GM19463 (cell line): ENCODE results near the gene SORBS1.

Experiments
- ATAC-seq: cut with Tn5 transposase; IDR thresholded peaks from one replicate; pipeline ENCODE4 v1.9.1; 2021; ENCODE audit warnings: mild to moderate bottlenecking, moderate library complexity; ENCODE audit not compliant: unreplicated experiment

SORBS1 gene

DNA sequence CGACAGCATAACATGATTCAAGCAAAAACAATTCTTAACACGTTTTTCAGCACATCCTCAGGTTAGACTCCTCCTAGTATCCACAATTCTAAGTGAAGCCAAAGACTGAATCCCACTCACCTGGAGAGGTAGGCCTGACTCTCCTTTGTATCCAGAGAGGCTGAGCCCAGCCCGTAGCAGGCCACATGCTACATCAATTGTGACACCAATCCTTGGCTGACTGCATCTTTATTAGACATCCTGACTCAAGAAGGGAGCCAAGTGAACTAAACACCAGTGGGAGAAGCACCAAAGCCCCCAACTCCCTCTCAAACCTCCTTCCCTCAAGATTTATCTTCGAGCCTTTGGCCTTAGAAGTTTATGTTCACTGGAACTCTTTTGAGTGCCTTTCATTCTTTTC is 144.9 kb downstream of the SORBS1 start:
- ATAC-seq = no peak

DNA sequence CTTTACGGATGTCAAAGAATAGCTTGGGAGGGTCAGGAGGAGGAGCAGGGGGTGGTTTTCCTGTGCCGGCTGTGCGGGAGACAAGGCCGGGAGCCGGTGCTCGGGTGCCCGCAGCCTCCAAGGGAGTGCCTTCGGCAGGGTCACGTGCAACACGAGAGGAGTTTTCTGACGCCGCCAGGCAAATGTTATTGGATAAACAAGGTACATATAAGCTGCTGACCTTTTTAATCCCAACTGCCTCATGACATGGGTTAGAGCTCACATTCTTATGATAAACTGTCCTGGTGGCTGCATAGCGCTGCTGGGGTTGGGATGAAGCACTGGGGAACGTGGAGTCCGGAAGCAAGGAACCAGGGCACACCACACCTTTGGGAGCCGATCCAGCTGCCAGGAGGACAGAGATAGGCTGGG is 145.5 kb downstream of the SORBS1 start:
- no peak for ATAC-seq

DNA sequence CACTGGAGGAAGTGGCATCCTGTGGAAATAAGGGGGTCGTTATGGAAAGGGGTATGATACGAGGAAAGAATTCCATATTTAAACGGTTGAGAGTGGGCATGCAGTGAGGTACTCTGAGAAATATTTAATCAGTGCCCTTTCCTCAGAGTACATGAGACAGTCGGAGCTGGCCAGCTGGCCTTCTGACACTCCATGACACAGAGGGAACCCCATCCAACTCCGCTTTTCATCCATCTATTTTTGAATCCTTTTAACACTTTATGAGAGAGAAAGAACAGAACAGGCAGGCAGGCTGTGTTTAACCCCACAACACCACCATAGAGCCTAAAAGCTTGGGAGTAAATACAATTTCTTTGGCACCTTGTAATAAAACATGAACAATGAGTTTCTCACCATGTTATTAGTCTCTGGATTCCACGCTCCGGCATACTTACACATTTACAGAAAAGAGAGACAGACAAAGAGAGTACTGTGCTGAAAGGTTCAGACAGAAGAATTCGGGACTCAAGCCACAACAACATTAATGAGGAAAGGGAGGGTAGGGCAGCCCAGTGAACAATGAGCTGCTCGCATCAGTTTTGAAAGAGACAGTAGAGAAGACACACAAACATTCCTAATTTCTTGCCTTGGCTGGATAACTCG is 146.2 kb downstream of the SORBS1 start:
- no peak for ATAC-seq

DNA sequence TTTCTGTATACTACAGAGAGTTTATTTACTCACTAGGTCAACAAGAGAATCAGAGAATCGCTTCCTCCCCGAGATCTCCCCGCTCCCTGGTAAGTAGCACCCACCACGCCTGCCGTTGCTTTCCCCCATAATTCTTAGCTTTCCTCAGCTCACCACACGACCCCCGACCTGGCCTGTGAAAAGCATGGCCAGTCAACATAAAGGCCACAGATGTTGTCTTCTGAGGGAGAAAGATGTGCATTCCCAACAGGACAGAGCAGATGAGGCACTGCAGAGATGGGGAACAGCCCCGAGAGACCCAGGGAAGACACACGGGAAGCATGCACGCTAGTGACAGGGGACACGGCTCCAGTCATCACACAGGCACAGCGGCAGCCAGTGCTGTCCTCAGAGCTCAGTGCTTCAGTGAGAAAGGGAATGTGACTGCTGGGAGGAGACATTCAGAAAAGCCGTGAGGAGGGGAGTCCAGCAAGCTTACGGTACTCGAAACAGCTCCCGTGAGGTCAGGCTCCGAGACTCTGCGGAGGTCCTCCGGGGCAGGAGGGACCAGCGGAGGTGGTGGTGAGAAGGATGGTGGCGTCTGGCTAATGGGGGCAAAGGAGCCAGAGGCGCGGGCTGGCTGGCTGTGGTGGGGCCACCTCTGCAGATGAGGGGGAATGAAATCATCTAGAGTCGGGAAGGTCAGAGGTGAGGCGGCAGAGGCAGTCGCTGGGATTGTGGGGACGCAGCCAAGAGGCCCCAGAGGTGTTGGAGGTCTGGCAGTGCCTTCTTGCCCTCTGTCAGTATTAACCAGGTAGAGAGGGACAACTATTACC is 146.9 kb downstream of the SORBS1 start:
- no peak for ATAC-seq

DNA sequence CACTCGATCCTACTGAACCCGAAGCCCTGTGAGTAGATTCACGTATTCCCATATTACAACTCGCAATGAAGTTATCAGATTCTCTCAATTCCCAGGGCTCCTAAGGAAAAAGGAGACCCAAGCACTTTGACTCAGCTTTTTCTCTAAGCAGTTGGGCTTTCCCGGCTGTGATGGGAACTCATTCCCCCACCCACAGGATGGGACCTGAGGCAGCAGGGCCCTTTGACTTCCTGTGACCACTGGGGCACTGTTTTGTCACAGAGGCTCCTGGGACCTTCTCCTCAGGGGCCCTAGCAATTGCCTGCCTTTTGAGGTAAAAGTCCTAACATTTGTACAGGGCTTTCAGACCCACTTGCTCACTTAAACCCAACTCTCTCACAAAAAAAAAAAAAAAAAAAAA is 147.6 kb downstream of the SORBS1 start:
- ATAC-seq = no peak

DNA sequence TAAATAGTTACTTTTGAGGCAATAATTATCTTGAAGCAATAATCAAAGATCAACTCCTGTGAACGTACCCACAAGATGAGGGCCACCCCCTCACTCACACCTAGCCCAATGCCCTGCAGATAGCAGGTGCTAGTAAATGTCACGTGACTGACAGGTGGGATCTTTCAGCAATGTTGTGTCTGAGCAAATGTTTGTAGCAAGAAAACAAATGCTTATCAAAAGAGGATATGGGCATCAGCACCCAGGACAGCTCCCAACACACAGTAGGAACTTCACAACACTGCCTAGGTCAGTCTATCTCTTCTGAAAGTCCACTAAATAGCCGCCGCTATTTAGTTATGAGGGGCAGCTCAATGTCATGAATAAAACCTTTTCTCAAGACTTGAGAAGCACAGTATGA is 149.5 kb downstream of the SORBS1 start:
- no peak for ATAC-seq

DNA sequence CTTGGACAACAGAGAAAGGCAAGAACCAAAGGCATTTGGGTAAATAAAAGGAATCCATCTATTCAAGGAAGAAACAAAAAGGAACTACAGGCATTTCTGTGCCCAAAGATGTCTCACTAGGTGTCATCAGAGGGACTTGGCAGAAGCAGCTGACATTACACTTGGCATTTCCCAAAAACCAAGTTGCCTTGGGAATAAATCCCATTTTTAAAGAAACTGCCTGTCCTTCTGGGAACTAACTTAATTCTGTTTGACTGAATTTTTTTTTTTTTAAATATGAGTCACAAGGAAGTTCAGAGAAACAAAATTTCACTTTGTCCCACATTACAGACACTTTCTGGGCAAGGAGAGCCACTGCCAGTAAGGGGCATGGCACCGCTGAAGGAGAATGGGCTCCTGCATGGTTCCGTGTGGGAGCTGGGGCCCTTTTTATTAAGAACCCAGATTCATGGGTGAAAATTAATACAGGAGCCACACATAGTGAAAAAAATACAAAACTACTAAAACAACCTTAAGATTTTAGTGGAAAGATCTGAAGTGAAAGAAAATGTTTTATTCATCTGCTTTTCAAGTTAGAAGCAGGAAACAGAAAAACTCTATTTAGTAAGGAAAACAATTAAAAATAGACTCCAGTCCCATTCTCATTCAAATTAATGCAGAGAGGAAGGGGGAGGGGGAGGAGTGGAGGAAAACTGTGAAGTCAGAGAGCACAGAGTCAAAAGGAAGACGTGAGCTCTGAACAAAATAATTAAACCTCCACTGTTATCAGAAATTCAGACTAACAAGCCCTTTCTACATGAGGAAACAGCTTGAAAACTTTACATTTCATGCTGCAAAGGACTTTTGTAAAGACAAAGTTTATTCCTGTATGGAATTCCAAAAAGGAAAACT is 151.9 kb downstream of the SORBS1 start:
- no peak for ATAC-seq

DNA sequence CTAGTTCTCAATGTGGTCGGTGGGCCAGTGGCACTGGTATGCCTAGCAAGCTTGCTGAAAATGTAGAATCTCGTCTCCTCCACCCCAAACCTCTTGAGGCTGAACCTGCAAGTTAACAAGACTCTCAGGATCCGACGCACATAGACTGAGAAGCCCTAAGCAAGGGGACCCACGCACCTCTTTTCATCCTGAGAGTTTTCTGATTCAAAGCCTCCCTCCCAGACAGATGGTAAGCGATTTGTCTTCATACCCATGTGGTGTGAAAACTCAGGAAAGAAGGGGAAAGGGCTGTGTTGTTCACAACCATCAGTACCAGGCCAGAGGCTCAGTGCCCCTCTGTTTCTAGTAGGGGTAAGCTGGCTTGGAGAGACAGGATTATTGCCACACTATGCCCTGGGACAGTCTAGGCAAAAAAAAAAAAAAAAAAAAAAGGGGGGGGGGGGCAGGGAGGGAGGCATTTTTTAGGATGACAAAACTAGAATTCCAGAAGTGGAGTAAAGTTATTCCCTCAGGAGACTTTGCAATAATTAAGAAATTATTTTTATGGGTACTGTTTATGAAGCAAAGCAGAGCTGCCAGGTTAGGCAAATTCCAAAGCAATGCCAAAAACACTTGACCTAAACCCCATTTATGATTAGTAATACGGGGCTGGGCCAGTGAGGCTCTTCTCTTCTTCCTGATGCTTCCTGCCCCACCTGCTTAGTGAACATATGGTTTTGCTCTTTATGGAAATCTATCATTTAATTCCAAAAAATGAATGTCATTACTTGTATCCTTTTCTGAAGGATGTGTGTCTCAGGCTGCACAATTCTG is 152.8 kb downstream of the SORBS1 start:
- no peak for ATAC-seq

DNA sequence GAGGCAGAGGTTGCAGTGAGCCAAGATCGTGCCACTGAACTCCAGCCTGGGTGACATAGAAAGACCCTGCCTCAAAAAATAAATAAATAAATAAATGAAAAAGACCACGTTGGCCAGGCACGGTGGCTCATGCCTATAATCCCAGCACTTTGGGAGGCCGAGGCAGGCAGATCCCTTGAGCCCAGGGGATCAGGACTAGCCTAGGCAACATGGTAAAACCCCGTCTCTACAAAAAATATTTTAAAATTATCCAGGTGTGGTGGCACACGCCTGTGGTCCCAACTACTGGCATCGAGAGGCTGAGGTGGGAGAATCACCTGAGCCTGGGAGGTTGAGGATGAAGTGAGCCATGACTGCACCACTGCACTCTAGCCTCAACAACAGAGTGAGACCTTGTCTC is 153.6 kb downstream of the SORBS1 start:
- ATAC-seq = no peak

DNA sequence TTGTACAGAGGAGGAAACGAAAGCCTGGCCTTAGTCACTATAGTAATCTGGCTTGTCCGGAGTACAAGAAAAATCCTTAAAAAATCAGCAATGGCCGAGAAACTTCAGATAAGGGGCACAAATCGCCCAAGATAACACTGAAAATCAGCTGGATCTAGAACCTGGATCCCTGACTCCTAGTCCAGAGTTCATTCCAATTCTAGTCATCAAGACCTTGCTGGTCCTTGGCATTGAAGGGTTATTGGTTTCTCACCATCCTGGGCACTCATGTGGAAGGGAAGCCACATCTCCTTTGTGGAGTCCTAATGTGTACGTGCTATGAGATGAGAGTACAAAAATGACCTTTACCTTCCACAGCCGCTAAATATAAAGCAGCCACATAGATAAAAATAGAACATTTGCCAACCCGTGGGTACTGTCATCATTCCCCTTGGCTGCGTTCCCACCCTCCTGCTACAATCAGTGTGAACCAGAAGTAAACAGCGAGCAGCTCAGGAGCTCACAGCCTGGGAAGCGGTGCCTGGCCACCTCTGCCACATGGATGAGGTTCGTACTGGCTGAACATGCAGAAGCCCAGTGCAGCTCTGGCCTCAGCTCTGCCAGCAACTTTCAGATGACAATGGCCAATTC is 154.4 kb downstream of the SORBS1 start:
- ATAC-seq = no peak

DNA sequence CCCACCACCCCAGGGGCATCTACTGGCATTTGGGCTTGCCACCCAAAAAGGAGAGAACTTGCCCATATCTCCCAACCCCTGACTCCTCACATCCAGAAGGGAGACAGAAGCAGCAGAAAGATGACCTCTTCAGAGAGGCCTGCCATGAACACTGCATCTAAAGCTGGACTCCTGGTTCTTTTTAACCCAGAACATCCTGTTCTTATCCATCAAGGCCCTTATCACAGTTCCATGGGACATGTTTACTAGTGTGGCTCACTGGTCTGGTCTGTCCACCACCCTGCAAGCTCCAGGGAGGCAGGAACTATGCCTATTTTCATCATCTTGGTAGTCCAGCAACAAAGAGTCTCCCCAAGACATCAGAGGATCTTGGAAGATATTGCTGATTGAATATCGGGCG is 155.5 kb downstream of the SORBS1 start:
- no peak for ATAC-seq

DNA sequence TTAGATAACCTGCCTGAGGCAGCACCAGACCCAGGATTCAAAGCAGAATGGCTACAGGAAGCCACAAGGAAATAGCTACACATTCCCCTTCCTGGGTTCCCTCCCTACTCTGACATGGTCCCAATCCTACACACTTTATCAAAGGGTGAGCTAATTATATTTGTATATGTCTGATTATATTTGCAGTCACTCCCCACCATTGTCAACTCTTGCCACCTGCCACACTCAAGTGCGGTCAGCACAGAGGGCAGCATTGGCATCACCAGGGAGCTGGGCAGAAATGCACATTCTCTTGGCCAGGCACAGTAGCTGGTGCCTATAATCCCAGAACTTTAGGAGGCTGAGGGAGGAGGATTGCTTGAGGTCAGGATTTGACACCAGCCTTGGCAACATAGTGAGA is 156.3 kb downstream of the SORBS1 start:
- ATAC-seq = no peak

DNA sequence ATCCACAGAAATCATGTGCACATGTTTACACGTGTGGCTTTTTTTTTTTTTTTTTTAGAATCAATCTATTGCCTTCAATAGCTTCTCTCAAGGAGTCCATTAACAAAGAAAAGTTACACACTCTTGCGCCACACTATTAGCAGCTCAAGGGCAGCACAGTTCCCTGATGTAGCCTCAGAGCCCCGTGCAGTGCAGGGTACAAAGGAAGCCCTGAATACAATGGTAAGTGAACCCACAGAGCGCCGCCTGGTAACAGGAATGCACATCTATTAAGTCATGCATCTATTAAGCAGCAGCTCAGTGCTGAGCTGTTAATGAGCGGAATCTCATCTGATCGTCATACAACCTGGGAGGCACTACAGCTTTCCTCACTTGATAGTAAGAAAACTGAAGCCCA is 156.7 kb downstream of the SORBS1 start:
- ATAC-seq = no peak

DNA sequence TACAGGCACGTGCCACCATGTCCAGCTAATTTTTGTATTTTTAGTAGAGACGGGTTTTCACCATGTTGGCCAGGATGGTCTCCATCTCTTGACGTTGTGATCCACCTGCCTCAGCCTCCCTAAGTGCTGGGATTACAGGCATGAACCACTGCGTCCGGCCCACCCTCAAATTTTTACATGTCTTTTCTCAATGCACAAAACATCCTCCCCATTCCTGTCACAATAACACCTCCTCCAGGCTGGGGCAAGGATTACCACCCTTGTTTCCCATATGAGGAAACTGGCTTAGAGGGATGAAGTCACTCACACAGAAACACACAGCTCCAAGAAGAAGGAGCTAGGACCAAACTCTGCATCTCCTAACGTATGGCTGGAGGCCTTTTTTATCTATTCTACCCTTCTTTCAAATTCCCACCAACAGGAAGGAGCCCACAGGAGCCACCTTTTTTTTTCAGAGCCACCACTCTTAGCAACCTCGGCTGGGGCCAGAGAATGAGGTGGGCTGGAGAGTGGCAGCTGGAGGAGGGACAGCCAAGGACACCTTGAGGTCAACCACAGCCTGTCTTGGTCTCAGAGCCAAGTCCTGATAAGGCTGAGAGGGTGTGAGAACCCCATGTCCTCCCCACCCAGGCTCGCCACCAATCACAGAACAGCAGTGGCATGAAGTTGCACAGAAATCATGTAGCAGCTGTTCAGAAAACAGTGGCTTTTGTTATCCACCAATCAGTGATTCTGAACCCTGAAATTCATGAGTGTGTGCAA is 157.3 kb downstream of the SORBS1 start:
- no peak for ATAC-seq

DNA sequence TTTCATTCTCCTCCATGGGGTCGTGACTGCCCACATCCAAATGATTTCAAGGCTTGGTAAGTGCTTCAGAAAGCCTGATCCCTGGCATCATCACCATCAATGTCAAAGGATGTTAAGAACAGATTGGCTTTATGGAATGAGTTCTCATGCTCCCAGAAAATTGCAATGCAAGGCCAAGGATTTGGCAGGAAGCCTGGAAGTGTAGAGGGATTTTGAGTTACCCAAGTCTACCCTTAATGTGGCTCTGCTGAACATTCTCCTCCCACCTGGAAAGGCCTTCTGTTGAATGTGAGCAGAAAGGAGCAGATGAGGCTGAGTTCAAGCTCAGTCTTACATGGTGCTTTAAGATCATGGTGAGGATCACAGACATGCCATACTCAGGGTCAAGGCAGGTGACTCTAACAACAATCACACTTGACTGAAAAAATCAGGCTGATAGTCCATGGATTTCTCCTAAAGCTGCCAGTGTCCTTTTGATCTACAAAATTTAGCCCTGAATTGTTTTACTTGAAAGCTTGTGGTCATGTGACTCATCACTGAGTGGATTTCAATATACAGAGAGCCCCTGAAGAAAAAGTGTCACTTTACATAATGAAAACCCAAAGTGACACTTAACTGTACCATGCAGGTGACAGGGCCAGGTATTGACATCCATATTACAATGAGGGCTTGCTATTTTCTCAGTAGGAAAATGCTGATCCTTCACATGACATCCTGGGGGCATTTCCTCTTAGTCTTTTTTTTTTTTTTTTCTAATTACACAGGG is 159.3 kb downstream of the SORBS1 start:
- no peak for ATAC-seq

DNA sequence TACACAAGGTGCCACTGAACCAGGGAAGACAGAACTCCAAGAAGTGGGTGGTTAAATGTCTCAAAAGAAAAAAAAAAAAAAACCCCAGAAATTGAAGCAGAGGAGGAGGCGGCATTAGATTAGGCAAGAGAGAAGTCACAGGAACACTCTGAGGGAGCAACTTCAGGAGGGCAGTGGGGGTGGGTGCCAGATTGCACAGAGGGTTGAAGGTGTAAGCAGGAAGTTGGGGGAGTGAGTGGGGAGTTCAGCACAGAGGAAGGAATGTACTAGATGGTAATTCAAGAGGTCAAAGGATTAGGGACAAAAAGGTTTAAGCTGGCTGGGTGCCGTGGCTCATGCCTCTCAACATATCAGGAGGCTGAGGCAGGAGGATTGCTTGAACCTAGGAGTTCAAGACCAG is 160.4 kb downstream of the SORBS1 start:
- ATAC-seq = no peak

DNA sequence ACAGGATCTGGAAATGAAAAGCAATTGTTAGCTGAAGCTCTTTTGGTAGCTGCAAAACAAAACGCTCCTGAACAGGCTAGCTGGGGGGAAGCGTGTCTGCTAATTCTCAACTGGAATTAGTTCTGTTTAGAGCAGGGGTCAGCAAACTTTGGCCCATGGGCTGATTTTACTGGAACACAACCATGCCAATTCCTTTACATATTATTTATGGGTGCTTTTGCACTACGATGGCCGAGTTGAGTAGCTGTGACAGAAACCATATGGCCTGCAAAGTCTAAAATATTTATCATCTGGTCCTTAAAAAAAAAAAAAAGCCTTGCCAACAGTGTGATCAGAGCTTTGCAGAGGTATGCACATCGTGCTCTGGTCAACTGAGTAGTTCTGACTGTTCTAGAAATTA is 162.0 kb downstream of the SORBS1 start:
- ATAC-seq = no peak

DNA sequence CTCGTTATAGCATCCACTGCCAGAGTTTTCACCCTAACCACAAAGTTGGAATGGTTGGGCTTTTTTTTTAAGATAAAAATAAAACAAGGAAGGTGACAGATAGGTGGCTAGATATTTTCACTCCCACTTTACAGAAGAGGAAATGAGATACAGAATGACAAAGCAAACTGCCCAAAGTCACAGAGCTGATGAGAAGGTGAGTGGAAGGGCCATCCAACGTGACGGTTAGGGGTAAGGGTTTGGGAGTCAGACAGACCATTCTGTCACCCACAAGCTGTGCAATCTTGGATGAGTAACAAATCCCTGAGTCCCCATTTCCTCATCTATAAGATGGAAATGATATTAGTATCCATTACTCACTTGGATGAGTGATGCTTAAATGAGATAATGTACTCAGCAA is 163.4 kb downstream of the SORBS1 start:
- ATAC-seq = no peak

DNA sequence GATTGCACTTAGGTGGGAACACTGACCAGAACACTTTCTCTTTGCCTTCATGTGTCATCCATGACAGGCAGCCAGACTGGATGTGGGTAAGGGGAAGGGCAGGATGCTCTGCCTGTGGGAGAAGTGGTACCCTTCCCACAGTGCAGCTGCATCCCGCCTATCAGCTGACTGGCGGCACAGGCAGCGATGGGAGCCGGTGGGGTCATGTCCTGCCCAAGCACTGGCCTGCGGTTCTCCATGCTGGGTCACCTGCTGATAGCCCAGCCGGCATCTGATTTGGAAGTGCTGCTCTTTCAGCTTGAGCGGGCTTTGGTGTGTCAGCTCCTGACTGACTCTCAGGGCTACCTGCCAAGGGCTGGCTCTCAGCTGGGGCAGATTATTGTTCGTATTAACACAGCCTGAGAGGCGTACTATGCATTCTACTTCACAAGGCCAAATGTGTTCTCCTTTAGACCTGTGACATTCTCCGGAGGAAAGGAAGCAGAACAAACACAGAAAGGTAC is 165.2 kb downstream of the SORBS1 start:
- ATAC-seq = no peak
